NCI-H345 treated with DMSO at 0.1 percent for 48 hours (cell line): Measurements from ENCODE around the gene KRT83.
"Not testable (repeated sequence)": the region's sequence is repeated elsewhere in the genome, so short reads cannot be mapped to it uniquely, and the experiment has no call there.

Source experiments
- DNase-seq: peaks from one replicate; lab custom pipeline; 2025; ENCODE audit not compliant: unreplicated experiment; lab: John Stamatoyannopoulos, UW

The KRT83 gene

GRCh38 chr12:52287816-52288805, 33.1 kb downstream of the KRT83 start:
- DNase-seq: not testable (repeated sequence)

- DNase-seq: not testable (repeated sequence)
These were observed 34.1 kb downstream of the KRT83 start for GRCh38 chr12:52286857-52287785.

- no peak for DNase-seq
These were observed 35.2 kb downstream of the KRT83 start for GRCh38 chr12:52285851-52286530.

GRCh38 chr12:52285172-52285745, 35.9 kb downstream of the KRT83 start:
- no peak for DNase-seq

- no peak for DNase-seq
These were observed 36.5 kb downstream of the KRT83 start for GRCh38 chr12:52284562-52285171.

GRCh38 chr12:52280796-52281560, 40.2 kb downstream of the KRT83 start:
- DNase-seq: no peak

- no peak for DNase-seq
These were observed 40.8 kb downstream of the KRT83 start for GRCh38 chr12:52280319-52280795.

GRCh38 chr12:52279422-52280318, 41.5 kb downstream of the KRT83 start:
- no peak for DNase-seq

- peak; percentile 63 for DNase-seq
These were observed 42.4 kb downstream of the KRT83 start for GRCh38 chr12:52278575-52279421.

- no peak for DNase-seq
These were observed 43.5 kb downstream of the KRT83 start for GRCh38 chr12:52277486-52278245.

- no peak for DNase-seq
These were observed 45.5 kb downstream of the KRT83 start for GRCh38 chr12:52275686-52276085.

GRCh38 chr12:52274521-52275120, 46.6 kb downstream of the KRT83 start, which contains the start of gene KRT86:
Gene KRT86, plus strand, starts transcription at chr12:52274645. Its CDS starts 27,272 bp downstream, at chr12:52301917.
- no peak for DNase-seq

GRCh38 chr12:52271158-52271557, 50.0 kb downstream of the KRT83 start:
- no peak for DNase-seq

GRCh38 chr12:52270541-52271070, 50.6 kb downstream of the KRT83 start:
- DNase-seq: no peak

- DNase-seq: no peak
These were observed 53.0 kb downstream of the KRT83 start for GRCh38 chr12:52268212-52268611.

- no peak for DNase-seq
These were observed 53.5 kb downstream of the KRT83 start for GRCh38 chr12:52267699-52268098.
